Endothelial cell of umbilical vein (primary cell): Measurements from ENCODE around the gene EMID1. TPM values are rescaled to one million over a fixed set of nuclear protein-coding genes. Genes with fewer than 3 reads are reported as not detected.

Source experiments
- BruUV-seq: library from RNA; stranded (reverse); fragments of 400-500 nt; replicated peaks from 2 replicates; lab custom pipeline; 2021; lab: Mats Ljungman, UMichigan
- CTCF ChIA-PET: fragments of 300-600, 350-600 bp; sonication (Branson Sonifier 250); formaldehyde crosslinking; loops from one replicate; lab custom pipeline; 2021; ENCODE audit warnings: antibody characterized with exemption, inconsistent platforms; lab: Charles Lee
- POLR2A ChIA-PET: fragments of 300-600, 350-600 bp; sonication (Branson Sonifier 250); formaldehyde crosslinking; loops from one replicate; lab custom pipeline; 2021; ENCODE audit warnings: antibody characterized with exemption, inconsistent platforms; lab: Charles Lee
- DNase-seq: peaks from one replicate; pipeline ENCODE4 v3.0.0-alpha.2; 2011; ENCODE audit warnings: low read depth, low spot score
- FAIRE-seq: peaks from 2 replicates; lab custom pipeline; 2011; peaks lifted over from hg19 to GRCh38; lab: Jason Lieb, UNC
- H2AFZ ChIP-seq: 2 replicates; pipeline ENCODE4 v1.6.0; 2012; ENCODE audit warnings: low read depth, low read length, control low read depth, inconsistent platforms
- H3K27ac ChIP-seq: 2 replicates; pipeline ENCODE4 v1.5.1; 2011; ENCODE audit warnings: low read depth, mild to moderate bottlenecking, control low read depth, low read length, moderate library complexity; ENCODE audit not compliant: insufficient read depth
- H3K27me3 ChIP-seq, 2 experiments: 2 replicates each; pipeline versions ENCODE4 v1.6.0 to v1.6.1; 2011; ENCODE audit warnings: low read length in 2 of 2, mixed read lengths in 1 of 2; ENCODE audit not compliant: control insufficient read depth in 2 of 2, insufficient read depth in 2 of 2
- H3K36me3 ChIP-seq, 2 experiments: 2 replicates in 1 of 2; 3 replicates in 1 of 2; pipeline ENCODE4 v1.5.1; 2011; ENCODE audit warnings: low read length in 2 of 2, mild to moderate bottlenecking in 1 of 2, moderate library complexity in 1 of 2; ENCODE audit not compliant: control insufficient read depth in 2 of 2, insufficient read depth in 2 of 2; ENCODE audit errors: extremely low read depth in 1 of 2
- H3K4me1 ChIP-seq: 3 replicates; pipeline ENCODE4 v1.5.1; 2011; ENCODE audit warnings: mild to moderate bottlenecking, low read length; ENCODE audit not compliant: control insufficient read depth, insufficient read depth; ENCODE audit errors: extremely low read depth
- H3K4me2 ChIP-seq: 2 replicates; pipeline ENCODE4 v1.6.1; 2011; ENCODE audit warnings: low read length, control low read depth, mixed read lengths; ENCODE audit not compliant: insufficient read depth
- H3K4me3 ChIP-seq, 3 experiments: fragments of 200-600 bp in 1 of 3; sonication (generic), shearing (Covaris generic) in 1 of 3; replicated peaks in 1 of 3; 2 replicates each; pipeline ENCODE4 v1.5.1; 2011 to 2016; ENCODE audit warnings: control low read depth in 3 of 3, low read length in 3 of 3, mild to moderate bottlenecking in 2 of 3, inconsistent platforms in 1 of 3, low read depth in 1 of 3, moderate library complexity in 1 of 3; ENCODE audit not compliant: insufficient read depth in 1 of 3
- H3K79me2 ChIP-seq: 2 replicates; pipeline ENCODE4 v1.6.0; 2012; ENCODE audit warnings: low read length, inconsistent platforms; ENCODE audit not compliant: control insufficient read depth, insufficient read depth
- H3K9ac ChIP-seq: replicated peaks from 2 replicates; pipeline ENCODE3; 2011; ENCODE audit warnings: low read length, control low read depth; ENCODE audit not compliant: insufficient read depth; ENCODE audit errors: extremely low read depth
- H3K9me1 ChIP-seq: replicated peaks from 3 replicates; pipeline ENCODE4 v1.6.0; 2011; ENCODE audit warnings: mild to moderate bottlenecking, low read length; ENCODE audit not compliant: control insufficient read depth, insufficient read depth; ENCODE audit errors: extremely low read depth
- H3K9me3 ChIP-seq: replicated peaks from 2 replicates; pipeline ENCODE4 v1.5.1; 2012; ENCODE audit warnings: low read length, inconsistent platforms; ENCODE audit not compliant: control insufficient read depth, insufficient read depth
- H4K20me1 ChIP-seq: replicated peaks from 2 replicates; pipeline ENCODE3; 2011; ENCODE audit warnings: mild to moderate bottlenecking, low read length; ENCODE audit not compliant: control insufficient read depth, insufficient read depth; ENCODE audit errors: extremely low read depth
- EZH2 ChIP-seq: IDR thresholded peaks from 2 replicates; pipeline ENCODE4 v1.6.1; 2012; ENCODE audit warnings: borderline replicate concordance, low read depth, mild to moderate bottlenecking, moderate library complexity, low read length, inconsistent platforms; ENCODE audit not compliant: severe bottlenecking
- FOS ChIP-seq: IDR thresholded peaks from 2 replicates; pipeline ENCODE4 v1.6.1; 2011; ENCODE audit warnings: mild to moderate bottlenecking, low read length, moderate library complexity, borderline replicate concordance; ENCODE audit not compliant: insufficient read depth
- GATA2 ChIP-seq: IDR thresholded peaks from 2 replicates; pipeline ENCODE4 v1.7.0; 2011; ENCODE audit warnings: low read depth, mild to moderate bottlenecking, moderate library complexity, mixed read lengths, low read length; ENCODE audit not compliant: insufficient read length, insufficient read depth
- JUN ChIP-seq: IDR thresholded peaks from 2 replicates; pipeline ENCODE4 v1.6.1; 2011; ENCODE audit warnings: borderline replicate concordance, low read depth; ENCODE audit not compliant: insufficient read length, insufficient read depth
- MYC ChIP-seq: IDR thresholded peaks from one replicate; pipeline ENCODE4 v1.6.1; 2011; ENCODE audit warnings: mild to moderate bottlenecking, low read depth, low read length
- dilution Hi-C: fragments of 300-500 bp; cut with MboI; formaldehyde crosslinking; loops from one replicate; pipeline ENCODE4 v1.15.0; 2019; ENCODE audit warnings: low sequenced_read_pairs; ENCODE audit not compliant: extremely low pct_ligation_motif_present
- intact Hi-C: fragments of 100-400 bp; cut with micrococcal nuclease; formaldehyde crosslinking; loops from one replicate; pipeline ENCODE4 v1.10.0; 2022
- polyA plus RNA-seq, 4 experiments: library from polyadenylated mRNA; depleted of rRNA in 3 of 4; stranded (reverse) in 3 of 4; unstranded in 1 of 4; fragments of >200 nt; gene quantifications; 2 replicates each; pipeline versions ENCODE4 v1.2.1 to v1.2.3, GENCODE V29; 2011 to 2012; ENCODE audit warnings: missing spikeins in 1 of 4
- total RNA-seq: library from RNA; stranded (reverse); gene quantifications from 2 replicates; pipeline ENCODE4 v1.2.3, GENCODE V29; 2021
- TF ChIP-seq, protein P1 (sequence below): IDR thresholded peaks from 2 replicates; pipeline ENCODE4 v1.6.1; 2011; ENCODE audit not compliant: insufficient read depth, insufficient read length
- TF ChIP-seq, protein P2 (sequence below), 2 donors: IDR thresholded peaks; 1 replicate in 1 of 2; 2 replicates in 1 of 2; pipeline ENCODE4 v1.5.1; 2011; ENCODE audit warnings: low read length in 2 of 2, mild to moderate bottlenecking in 2 of 2, moderate library complexity in 2 of 2, control low read depth in 1 of 2, inconsistent platforms in 1 of 2, low read depth in 1 of 2; ENCODE audit not compliant: insufficient read depth in 1 of 2; ENCODE audit errors: extremely low read depth in 1 of 2

The EMID1 gene
- total and polyA plus RNA-seq, 2 donors (not counting 3 experiments of a cell fraction or from before 2014, with no cell fraction given) = 0.51 to 0.75 TPM

DNA sequence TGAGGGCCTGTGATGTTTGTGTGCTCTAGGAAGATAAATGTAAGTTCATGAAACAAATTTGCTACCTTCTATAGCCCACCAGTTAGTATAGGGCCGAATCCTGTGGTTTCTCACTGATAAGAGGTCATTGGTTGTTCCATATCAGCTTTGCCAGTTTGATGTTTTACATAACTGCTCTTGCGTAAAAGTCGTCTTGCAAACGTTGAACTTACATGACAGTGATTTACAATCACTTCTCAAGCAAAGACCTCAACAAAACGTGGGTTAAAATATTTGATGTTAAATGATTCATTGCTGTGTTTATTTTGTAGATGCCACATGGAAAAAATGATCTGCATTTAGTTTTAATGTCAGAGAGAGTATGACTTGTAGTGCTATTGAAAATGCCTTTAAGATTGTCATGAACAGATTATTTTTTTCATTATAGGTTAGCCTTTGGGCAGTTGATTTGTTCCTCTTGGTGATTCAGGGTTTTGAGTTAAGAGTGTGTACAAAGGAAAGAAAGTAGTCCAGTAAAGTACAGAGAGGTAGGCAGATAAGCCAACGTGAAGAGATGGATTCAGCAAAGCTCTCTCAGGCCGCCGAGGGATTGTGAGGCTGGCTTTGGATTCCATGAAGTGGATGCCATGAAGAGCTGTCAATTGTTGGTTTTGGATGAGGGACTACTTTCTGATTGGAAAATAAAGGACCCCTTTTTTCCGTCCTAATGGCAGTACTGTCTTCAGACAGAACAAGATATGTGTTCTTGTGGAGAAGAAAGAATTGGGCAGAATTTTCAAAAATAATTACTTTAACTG is 65.0 kb downstream of the EMID1 start:
- H3K27ac ChIP-seq = no peak overlapping the region
- CTCF ChIA-PET = no interaction called here

More for the DNA sequence above, 65.0 kb downstream of the EMID1 start:
- Histone ChIP-seq H3K36me3 (peaks cover 8 to 41% of the 10 kb centered on the region in 2 experiments), H3K4me1 (peaks cover 40% of the 10 kb centered on the region), H3K9me3 (no peaks in the 10 kb centered on the region), H3K4me3 (peak overlapping the region in 2 of 3 experiments; percentile 84 to 85), H3K27me3 (no peaks in the 10 kb centered on the region), H3K9ac (peak overlapping the region; percentile 37), H4K20me1 (peaks cover 21% of the 10 kb centered on the region), H3K4me2 (peak overlapping the region; percentile 89), H2AFZ (no peak overlapping the region), H3K79me2 (peaks cover 94% of the 10 kb centered on the region), H3K9me1 (no peaks in the 10 kb centered on the region)
- peak; percentile 57 for DNase-seq
- dilution Hi-C loops (no loop called here), intact Hi-C loops (no loop called here)
- FAIRE-seq = no peak
- TF ChIP-seq, protein P1, sequence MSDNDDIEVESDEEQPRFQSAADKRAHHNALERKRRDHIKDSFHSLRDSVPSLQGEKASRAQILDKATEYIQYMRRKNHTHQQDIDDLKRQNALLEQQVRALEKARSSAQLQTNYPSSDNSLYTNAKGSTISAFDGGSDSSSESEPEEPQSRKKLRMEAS = no peak
- no peak for TF ChIP-seq GATA2
- no peak for TF ChIP-seq MYC
- TF ChIP-seq, protein P2, sequence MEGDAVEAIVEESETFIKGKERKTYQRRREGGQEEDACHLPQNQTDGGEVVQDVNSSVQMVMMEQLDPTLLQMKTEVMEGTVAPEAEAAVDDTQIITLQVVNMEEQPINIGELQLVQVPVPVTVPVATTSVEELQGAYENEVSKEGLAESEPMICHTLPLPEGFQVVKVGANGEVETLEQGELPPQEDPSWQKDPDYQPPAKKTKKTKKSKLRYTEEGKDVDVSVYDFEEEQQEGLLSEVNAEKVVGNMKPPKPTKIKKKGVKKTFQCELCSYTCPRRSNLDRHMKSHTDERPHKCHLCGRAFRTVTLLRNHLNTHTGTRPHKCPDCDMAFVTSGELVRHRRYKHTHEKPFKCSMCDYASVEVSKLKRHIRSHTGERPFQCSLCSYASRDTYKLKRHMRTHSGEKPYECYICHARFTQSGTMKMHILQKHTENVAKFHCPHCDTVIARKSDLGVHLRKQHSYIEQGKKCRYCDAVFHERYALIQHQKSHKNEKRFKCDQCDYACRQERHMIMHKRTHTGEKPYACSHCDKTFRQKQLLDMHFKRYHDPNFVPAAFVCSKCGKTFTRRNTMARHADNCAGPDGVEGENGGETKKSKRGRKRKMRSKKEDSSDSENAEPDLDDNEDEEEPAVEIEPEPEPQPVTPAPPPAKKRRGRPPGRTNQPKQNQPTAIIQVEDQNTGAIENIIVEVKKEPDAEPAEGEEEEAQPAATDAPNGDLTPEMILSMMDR (IDR thresholded peaks at IDR 0.05; ENCODE audit: extremely low read depth in 1 of 2, insufficient read depth in 1 of 2, low read depth in 1 of 2, low read length in 2 of 2) = no peak
- no peak for TF ChIP-seq JUN
- TF ChIP-seq FOS = no peak
- no peak for TF ChIP-seq EZH2
- no TSS peak for BruUV-seq
- POLR2A ChIA-PET = interaction anchor here (0.5 kb wide), 1 partner anchor 74 kb away, joined by 3 read pairs; no protein-coding TSS in a partner anchor
